ENCODE data around the gene ANKRD52.
"Not testable (repeated sequence)": the region's sequence is repeated elsewhere in the genome, so short reads cannot be mapped to it uniquely, and the experiment has no call there.

ANKRD52 gene

DNA sequence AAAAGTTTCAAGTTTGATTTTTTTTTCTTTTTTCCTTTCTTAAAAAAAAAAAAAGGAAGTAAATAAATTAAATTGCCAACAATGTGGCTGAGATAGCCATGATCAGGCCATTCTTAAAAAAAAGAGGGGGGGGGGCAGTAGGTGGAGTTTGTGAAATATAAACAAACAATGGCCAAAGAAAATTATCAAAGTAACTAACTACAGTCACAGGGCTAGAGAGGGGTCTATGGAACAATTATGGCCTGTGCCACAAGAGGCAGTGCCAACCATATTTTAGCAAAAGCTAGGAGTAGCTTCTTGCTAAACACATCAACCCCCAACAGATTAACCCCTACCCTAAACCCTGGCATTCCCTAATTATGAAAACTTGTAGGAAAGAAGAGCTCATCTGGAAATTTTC is 52.7 kb downstream of the ANKRD52 start:
- DNase-seq, result no peak

DNA sequence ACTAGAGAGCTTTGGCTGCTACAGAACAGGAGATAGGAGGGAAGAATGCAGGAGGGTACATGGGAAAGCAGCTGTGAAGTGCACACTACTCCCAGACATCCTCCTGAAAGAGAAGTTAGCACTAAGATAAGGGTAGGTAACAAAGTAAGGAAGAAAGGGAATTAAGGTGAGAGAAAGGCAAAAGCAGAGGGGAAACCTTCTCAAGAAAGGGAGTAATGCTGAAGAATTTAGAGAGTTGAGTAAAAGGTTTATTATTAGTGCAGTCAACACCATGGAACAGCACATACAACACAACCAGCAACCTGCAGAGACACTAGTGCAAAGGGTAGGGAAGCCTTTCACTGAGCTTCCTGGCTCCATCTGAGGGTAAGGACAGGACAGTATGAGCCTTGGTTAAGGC is 53.9 kb downstream of the ANKRD52 start:
- no peak for DNase-seq

DNA sequence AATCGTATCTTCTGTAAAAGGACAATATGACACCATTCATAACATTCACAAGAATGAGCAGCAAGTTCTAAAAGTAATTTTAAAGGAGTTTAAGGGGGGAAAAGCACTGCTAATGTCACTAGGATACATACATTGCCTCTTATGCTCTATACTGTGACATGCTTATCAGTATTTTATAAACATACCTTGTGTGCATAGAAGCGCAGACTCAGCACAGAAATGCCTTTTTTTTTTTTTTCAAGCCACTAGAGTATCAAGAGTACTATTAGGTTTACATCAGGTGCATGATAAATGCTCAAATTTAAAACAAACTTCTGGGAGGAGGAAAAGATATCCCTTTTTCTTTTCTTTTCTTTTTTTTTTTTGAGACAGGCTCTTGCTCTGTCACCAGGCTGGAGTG is 55.3 kb downstream of the ANKRD52 start:
- no peak for DNase-seq

- no peak for DNase-seq
Observed at GRCh38 chr12:56202366-56202765, 55.8 kb downstream of the ANKRD52 start.

GRCh38 chr12:56198836-56199235 is 59.3 kb downstream of the ANKRD52 start:
- DNase-seq, result no peak

- no peak for DNase-seq
Observed at GRCh38 chr12:56197921-56198635, 60.1 kb downstream of the ANKRD52 start.

- not testable (repeated sequence) for DNase-seq
Observed at GRCh38 chr12:56196818-56197550, 61.2 kb downstream of the ANKRD52 start.

DNA sequence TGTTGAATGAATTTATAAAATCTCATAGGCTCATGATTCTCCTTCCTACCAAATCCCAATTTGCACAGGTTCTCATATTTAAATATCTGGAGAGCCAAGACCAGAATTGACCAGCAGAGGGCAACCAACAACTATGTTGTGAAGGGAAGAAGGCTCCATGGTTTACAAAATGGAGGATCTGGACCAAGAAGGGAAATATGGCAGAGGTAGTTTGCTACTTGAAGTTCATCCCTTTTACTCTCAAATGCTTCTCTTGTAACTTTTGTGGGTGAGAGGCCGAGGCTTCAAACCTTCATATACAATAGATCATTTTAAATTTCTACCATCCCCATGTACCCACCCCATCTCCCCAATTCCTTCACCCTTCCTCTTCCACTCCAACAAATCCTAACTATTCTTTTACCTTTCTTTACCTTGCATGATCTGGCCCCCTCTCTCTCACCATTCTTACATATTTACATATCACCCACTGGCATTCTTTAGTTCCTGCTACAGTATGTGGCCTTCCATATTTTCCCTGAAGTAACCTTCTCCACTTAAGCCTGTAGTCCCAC is 65.1 kb downstream of the ANKRD52 start:
- peak; percentile 75 for DNase-seq

GRCh38 chr12:56192582-56192981 is 65.6 kb downstream of the ANKRD52 start:
- no peak for DNase-seq

DNA sequence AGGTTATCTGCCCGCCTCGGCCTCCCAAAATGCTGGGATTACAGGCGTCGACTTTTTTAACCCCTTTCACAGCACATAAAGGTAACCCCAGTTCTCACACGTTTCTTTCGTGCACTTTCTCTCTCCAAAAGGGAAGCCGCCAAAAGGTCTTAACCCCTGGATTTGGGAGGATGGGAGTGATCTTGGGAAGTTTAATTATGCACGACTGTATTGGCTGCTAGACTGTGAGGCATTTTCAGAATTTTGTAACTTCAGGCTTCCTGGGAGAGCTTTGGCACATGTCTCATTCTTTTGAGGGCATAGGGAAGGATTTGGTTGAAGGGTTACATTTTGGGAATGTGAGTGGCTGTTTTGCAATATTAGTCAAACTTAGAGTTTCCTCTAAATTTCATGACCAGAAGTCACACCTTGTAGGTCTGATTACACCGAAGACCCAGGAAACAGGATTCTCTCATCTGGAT is 67.5 kb downstream of the ANKRD52 start:
- DNase-seq, result no peak

GRCh38 chr12:56189918-56190694 is 68.1 kb downstream of the ANKRD52 start:
- peak; percentile 100 for DNase-seq

DNA sequence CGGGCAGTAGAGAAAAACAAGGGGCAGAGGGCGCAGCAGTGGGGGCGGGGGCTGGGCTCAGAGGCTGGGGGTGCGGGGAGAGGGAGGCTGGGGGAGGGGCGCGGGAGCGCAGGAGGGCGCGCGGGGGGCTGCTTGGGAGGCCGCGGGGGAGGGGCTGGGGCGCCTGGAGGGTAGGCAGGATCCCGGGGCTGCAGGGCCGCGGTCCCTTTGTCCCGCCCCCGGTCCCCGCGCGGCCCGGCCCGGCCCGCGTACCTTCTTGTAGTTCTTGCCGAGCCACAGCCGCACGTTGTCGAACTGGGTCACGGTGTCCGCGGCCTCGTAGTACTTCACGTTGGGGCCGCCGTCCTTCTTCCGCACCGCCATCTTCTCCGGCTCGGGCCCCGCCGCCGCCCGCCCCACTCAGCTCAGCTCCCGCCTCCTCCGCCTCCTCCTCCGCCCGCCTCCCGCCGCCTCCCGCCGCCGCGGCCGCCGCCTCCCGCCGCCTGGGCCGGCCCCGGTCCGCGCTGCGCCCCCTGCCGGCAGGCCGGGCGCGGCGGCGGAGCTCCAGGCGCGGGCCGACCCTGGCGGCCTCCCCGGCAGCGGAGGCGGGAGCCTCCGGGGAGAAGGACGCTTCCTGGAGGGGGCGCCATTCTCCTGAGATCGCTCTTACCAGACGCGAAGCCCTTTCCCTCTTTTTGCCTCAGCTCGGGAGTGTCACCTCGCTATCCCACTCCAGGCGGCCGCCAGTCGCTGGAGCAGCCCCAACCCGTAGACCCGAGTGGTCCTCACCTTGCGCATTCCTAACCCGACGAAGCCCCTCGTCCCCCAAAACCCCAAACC is 68.9 kb downstream of the ANKRD52 start, which contains the start of gene SMARCC2:
Gene SMARCC2 (minus strand): TSS at position 385 of the 819 bp plus-strand sequence. CDS start 22 bp downstream, at position 363.
- peak; percentile 91 for DNase-seq

GRCh38 chr12:56188778-56189098 is 69.4 kb downstream of the ANKRD52 start:
- DNase-seq, result no peak

DNA sequence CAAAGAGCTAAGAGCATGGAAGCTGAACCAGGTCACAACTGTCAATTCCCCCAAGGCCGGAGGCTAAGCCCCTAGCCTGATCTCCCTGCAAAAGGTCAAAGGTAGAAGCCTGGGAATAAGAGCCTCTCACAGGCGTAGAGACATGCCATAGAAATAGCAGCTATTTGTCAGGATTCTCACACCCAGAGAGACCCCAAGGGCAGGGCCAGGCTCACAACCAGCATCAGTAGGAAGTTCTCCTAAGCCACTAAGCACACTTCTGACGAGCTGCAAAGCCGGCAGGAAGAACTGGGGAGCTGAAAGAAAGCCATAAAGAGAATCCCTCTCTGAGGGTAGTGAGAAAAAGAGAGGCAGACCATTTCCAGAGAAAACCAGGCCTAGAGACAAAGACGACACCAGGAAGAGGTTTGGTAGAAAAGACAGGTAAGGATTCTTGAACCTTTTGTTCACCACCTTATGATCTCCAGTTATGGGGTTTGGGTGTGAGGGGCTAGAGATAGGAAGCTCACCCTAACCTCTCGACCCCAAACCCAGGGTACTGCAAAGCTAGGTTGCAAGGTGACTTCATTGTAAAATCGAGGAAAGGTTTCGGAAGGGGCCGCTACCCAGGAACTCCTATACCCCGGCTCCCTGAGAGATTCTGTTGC is 69.9 kb downstream of the ANKRD52 start:
- no peak for DNase-seq

Measured in activated CD8-positive, alpha-beta memory T cell treated with anti-CD3 and anti-CD28 coated beads for 24 hours (primary cell).